Subcutaneous abdominal adipose tissue (tissue), 5 donors: ENCODE measurements around the gene TNK2.

Experiments used
- H3K27ac ChIP-seq: one replicate; pipeline ENCODE4 v1.7.0; 2013; ENCODE audit warnings: low read depth, mild to moderate bottlenecking, inconsistent platforms, low read length, moderate library complexity
- H3K27me3 ChIP-seq, 5 donors: one replicate each; pipeline ENCODE4 v1.7.0; 2013; ENCODE audit warnings: low read length in 5 of 5, inconsistent platforms in 1 of 5; ENCODE audit not compliant: control insufficient read depth in 5 of 5, insufficient read depth in 4 of 5
- H3K36me3 ChIP-seq, 5 donors: one replicate each; pipeline ENCODE4 v1.7.0; 2013; ENCODE audit warnings: low read length in 5 of 5; ENCODE audit not compliant: control insufficient read depth in 5 of 5, insufficient read depth in 5 of 5
- H3K4me1 ChIP-seq, 5 donors: one replicate each; pipeline ENCODE4 v1.7.0; 2013; ENCODE audit warnings: low read length in 5 of 5, mild to moderate bottlenecking in 3 of 5, moderate library complexity in 1 of 5; ENCODE audit not compliant: control insufficient read depth in 5 of 5, insufficient read depth in 5 of 5
- H3K4me3 ChIP-seq, 5 donors: one replicate each; pipeline ENCODE4 v1.7.0; 2013; ENCODE audit warnings: low read length in 5 of 5, low read depth in 1 of 5
- H3K9ac ChIP-seq, 5 donors: one replicate each; pipeline ENCODE4 v1.7.0; 2013; ENCODE audit warnings: low read length in 5 of 5, mild to moderate bottlenecking in 4 of 5, moderate library complexity in 3 of 5
- H3K9me3 ChIP-seq, 5 donors: one replicate each; pipeline ENCODE4 v1.7.0; 2013; ENCODE audit warnings: low read length in 5 of 5; ENCODE audit not compliant: control insufficient read depth in 5 of 5
- donor health status: healthy.
- donor health status: healthy.
- donor health status: healthy.
- donor health status: healthy.
- donor health status: healthy.

Gene TNK2

DNA sequence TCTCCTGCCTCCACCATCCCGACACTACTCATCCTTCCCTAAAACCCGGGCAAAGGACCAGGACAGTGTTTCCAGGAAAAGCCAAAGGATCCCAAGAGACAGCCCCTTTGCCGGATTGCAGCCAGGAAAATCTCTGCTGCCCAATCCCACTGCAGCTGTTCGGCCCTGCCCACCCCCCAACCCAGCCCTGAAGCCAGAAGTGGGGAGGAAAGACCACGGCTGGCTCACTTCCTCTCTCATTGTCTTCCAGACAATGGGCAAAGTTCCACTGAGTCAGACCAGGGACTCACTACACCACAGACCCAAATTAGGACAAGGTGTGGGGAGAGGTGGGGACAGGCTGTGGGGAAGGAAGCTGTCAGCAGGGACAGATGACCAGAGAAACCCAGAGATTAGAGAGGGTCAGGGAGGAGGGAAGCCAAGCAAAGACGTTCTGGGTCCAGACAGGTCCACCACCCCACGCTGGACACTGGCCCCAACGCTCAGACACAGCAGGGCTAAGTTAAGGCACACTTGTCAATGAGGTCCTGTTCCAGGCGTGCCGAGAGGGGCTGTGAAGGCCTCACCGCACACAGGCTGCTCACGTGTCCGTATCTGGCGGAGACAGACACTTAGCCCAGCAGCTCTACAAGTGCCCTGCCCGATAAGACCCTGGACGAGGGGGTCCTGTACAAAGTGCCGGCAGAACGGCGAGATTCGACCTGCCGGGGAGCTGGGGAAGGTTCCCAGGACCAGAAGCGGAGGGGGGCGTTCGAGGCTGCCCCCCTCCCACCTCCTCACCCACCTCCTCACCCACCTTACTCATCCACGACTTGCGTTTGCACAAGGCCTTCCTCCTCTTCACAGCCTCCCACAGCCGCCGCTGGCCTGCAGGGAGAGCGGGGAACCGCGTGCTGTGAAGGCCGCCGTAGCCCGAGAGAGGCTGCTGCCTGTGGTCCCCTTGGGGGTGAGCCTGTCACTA, 21.9 kb downstream of the TNK2 start:
- Histone ChIP-seq H3K36me3 (peaks cover 0 to 45% (median 32%) of the 10 kb centered on the region in 5 donors), H3K4me3 (peak overlapping the region in 1 of 5 donors; percentile 11), H3K27ac (no peak overlapping the region), H3K4me1 (peaks cover 7 to 54% (median 35%) of the 10 kb centered on the region in 5 donors), H3K9ac (no peak overlapping the region), H3K9me3 (no peaks in the 10 kb centered on the region), H3K27me3 (no peaks in the 10 kb centered on the region)

DNA sequence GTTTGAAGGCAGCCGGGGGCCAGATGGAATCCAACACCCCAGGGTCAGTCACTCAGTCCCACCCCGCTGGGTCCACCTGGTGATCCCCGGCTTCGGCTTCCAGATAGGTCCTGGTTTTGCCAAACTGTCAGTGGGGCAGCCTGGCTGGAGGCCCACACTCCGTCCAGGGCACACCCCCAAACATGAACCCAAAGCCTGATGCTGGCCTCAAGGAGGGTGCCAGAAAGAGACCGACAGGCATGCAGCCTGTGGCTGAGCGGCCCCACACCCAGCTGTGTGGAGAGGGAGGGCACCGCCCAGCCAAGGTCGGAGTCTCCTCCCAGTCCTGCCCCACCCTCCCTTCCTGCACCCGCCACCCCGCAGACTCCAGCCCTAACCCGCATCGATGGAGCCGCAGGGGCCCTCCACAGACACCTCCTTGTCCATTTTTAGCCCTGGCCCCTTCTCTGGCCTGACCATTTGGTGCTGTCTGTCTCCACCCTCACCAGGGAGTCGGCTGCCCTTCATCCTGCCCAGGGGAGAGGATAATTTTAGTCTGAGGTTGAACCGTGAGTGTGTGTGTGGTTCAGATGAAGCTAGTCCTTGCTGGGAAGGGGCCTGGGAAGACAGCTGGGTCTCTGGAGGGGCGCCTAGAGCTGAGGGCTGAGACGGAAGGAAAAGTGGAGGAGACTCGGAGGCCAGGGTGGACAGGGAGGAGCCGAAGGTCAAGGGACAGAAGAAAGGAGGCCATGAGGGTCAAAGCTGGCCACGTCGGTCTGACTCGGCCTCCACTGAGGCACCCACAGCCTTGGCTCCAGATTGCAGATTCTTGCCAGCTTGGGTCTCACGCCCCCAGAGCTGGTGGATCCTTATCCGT, 23.1 kb downstream of the TNK2 start:
- H3K27me3 ChIP-seq = no peaks in the 10 kb centered on the region
- peaks cover 7 to 42% (median 33%) of the 10 kb centered on the region in 5 donors for H3K4me1 ChIP-seq
- peaks cover 0 to 47% (median 32%) of the 10 kb centered on the region in 5 donors for H3K36me3 ChIP-seq
- H3K27ac ChIP-seq = no peak overlapping the region
- no peak overlapping the region for H3K9ac ChIP-seq
- H3K9me3 ChIP-seq = no peaks in the 10 kb centered on the region
- H3K4me3 ChIP-seq = peak overlapping the region in 1 of 5 donors; percentile 11

DNA sequence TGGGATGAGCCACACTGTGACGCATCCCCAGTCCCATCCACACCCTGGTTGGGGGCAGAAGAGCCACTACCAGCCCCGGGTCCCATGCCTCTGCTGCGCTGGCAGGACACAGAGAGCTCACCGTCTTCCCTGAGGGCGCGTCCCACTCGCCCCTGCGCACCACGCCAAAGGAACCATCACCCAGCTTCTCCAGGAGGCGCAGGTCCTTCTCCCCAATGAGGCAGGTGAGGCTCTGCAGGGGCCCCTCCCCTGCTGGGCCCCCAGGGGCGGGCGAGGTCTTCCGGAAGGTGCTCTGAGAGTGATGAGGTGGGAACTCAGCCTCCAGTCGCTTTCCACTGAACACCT, 23.7 kb downstream of the TNK2 start:
- Histone ChIP-seq H3K4me3 (no peak overlapping the region), H3K9me3 (no peaks in the 10 kb centered on the region), H3K4me1 (peaks cover 6 to 36% (median 27%) of the 10 kb centered on the region in 5 donors), H3K9ac (no peak overlapping the region), H3K27me3 (no peaks in the 10 kb centered on the region), H3K36me3 (peaks cover 0 to 53% (median 36%) of the 10 kb centered on the region in 5 donors), H3K27ac (no peak overlapping the region)

DNA sequence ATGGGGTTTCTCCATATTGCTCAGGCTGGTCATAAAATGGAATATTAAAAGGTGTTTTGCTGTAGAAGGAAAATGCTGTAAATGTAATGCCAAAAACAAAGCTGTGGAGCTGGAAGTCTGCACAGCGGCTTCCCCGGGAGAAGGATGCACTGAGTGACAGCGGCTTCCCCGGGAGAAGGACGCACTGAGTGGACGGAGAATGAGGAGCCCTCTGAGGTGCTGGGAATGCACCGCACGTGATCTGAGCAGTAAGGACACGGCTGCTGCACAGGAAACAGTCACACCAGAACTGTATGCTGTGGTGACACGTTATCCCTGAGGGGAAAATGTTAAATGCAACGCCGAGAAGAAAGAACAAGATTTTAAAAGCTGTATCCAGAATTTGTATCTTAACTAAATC, 24.6 kb downstream of the TNK2 start:
- Histone ChIP-seq H3K9me3 (no peaks in the 10 kb centered on the region), H3K27me3 (no peaks in the 10 kb centered on the region), H3K4me3 (no peak overlapping the region), H3K4me1 (peaks cover 6 to 29% (median 25%) of the 10 kb centered on the region in 5 donors), H3K27ac (no peak overlapping the region), H3K36me3 (peaks cover 0 to 62% (median 45%) of the 10 kb centered on the region in 5 donors), H3K9ac (no peak overlapping the region)

DNA sequence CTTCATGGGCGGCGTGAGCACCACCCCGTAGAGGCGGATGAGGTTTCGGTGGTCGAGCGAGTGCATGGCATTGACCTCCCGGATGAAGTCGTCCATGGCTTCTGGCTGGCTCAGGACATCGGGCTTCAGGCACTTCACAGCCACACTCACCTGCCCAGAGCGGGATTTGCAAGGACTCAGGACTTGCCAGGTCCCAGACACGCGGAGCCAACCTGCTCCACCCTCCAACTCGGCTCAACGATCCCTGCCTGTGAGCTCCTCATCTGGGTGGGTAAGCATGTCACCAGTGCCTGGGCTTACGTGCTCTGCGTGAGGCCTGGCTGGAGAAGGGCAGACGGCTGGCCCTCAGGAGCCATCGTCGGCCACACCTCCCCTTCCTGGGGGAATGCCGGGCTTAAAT, 25.2 kb downstream of the TNK2 start:
- Histone ChIP-seq H3K9ac (no peak overlapping the region), H3K4me3 (no peak overlapping the region), H3K27ac (no peak overlapping the region), H3K36me3 (peaks cover 0 to 65% (median 49%) of the 10 kb centered on the region in 5 donors), H3K4me1 (peaks cover 6 to 29% (median 24%) of the 10 kb centered on the region in 5 donors), H3K27me3 (no peaks in the 10 kb centered on the region), H3K9me3 (no peaks in the 10 kb centered on the region)

DNA sequence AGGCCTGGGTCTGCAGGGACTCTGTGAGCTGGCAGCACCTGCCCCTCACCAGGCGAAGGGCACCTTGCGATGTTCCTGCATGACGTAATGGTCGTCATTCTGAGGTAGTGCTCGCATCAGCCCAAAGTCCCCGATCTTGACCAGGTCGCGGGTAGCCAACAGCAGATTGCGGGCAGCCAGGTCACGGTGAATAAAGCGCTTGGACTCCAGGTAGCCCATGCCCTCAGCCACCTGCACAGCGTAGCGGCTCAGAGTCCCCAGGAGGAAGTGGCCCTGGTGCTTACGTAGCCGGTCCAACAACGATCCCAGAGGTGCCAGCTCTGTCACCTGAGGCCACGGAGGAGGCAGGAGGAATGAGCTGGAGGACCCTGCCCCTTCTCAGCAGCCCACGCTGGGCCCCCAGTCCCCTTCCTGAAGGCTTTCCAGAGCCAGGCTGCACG, 26.3 kb downstream of the TNK2 start:
- H3K4me3 ChIP-seq = no peak overlapping the region
- H3K9ac ChIP-seq = no peak overlapping the region
- no peak overlapping the region for H3K27ac ChIP-seq
- peaks cover 6 to 25% (median 23%) of the 10 kb centered on the region in 5 donors for H3K4me1 ChIP-seq
- no peaks in the 10 kb centered on the region for H3K9me3 ChIP-seq
- no peaks in the 10 kb centered on the region for H3K27me3 ChIP-seq
- peaks cover 0 to 69% (median 54%) of the 10 kb centered on the region in 5 donors for H3K36me3 ChIP-seq

DNA sequence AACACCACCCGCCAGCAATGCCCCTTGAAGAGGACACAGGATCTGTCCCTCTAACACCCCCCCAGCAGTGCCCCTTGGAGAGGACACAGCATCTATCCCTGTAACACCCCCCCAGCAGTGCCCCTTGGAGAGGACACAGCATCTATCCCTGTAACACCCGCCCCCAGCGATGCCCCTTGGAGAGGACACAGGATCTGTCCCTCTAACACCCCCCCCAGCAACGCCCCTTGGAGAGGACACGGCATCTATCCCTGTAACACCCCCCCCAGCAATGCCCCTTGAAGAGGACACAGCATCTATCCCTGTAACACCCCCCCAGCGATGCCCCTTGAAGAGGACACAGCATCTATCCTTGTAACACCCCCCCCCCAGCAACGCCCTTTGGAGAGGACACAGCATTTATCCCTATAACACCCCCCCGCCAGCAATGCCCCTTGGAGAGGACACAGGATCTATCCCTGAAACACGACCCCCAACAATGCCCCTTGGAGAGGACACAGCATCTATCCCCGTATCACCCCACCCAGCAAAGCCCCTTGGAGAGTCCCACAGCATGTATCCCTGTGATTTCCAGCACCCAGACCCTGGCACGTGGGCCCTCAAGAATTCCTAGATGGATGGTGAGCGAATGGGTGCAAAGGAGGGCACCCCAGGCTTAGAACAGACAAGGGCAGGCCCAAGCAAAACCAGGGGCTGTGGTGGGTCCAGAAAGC, 26.9 kb downstream of the TNK2 start:
- Histone ChIP-seq H3K27ac (no peak overlapping the region), H3K9ac (no peak overlapping the region), H3K27me3 (no peaks in the 10 kb centered on the region), H3K4me3 (no peak overlapping the region), H3K36me3 (peaks cover 0 to 73% (median 56%) of the 10 kb centered on the region in 5 donors), H3K4me1 (peaks cover 4 to 19% (median 17%) of the 10 kb centered on the region in 5 donors), H3K9me3 (no peaks in the 10 kb centered on the region)

DNA sequence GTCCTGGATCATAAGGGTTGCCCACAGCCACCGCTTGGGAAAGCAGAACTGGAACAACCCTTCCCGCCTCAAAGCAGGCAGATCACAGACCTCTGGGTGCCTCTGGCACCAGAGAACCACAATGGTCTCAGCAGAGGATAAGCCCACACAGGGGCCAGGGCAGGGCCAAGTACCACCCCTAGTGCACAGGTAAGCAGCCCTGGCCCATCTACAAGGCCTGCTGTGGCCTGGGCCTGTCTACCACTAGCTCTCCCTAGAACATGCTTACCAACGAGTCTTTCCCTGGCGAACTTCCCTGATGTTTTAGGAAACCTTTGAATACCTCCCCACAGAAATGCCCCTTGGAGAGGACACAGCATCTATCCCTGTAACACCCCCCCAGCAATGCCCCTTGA, 28.3 kb downstream of the TNK2 start:
- no peak overlapping the region for H3K27ac ChIP-seq
- H3K9me3 ChIP-seq = no peaks in the 10 kb centered on the region
- H3K4me3 ChIP-seq = no peak overlapping the region
- H3K4me1 ChIP-seq = peaks cover 0 to 5% (median 3%) of the 10 kb centered on the region in 5 donors
- H3K36me3 ChIP-seq = peaks cover 0 to 81% (median 60%) of the 10 kb centered on the region in 5 donors
- no peaks in the 10 kb centered on the region for H3K27me3 ChIP-seq
- no peak overlapping the region for H3K9ac ChIP-seq

DNA sequence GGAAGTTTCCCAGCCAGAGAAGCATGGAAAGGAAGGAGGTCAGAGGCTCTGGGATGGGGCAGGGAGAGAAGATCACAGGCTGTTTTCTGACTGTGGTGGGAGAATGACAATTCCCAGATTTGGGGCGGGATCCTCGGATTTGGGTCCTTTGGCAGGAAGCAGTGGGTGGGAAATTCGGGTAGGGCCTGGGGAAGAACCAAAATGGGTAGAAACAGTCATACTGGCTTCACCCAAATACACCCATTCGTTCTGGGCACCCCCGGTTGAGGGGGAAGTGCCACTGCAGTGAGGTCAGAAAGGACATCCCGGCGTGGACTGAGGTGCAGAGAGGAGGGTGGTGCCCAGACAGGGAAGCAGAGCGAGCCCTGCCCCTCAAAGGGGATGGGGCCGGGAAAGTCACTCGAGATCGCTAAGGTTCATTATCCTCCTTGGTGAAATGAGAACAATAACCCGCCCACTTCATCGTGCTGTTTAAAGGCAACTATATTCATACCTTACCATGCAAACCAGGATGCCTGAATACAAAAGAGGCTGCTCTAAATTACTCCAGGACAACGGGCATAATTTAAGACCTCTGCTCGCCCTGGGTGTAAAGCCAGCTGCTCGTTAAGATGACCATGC, 28.8 kb downstream of the TNK2 start:
- Histone ChIP-seq H3K36me3 (peaks cover 0 to 76% (median 58%) of the 10 kb centered on the region in 5 donors), H3K4me3 (no peak overlapping the region), H3K9ac (peak overlapping the region in 1 of 5 donors; percentile 30), H3K4me1 (no peaks in the 10 kb centered on the region), H3K9me3 (no peaks in the 10 kb centered on the region), H3K27me3 (no peaks in the 10 kb centered on the region), H3K27ac (no peak overlapping the region)
